GM18873 (cell line): ENCODE data around the gene MTA3.
"Not testable (repeated sequence)": the region's sequence is repeated elsewhere in the genome, so short reads cannot be mapped to it uniquely, and the experiment has no call there.

Experiments used
- ATAC-seq: cut with Tn5 transposase; IDR thresholded peaks from one replicate; pipeline ENCODE4 v1.9.1; 2021; ENCODE audit warnings: mild to moderate bottlenecking, moderate library complexity, moderate number of reproducible peaks; ENCODE audit not compliant: unreplicated experiment, low FRiP score

Gene MTA3

GRCh38 chr2:42568401-42569115 is at the start of gene MTA3:
Gene MTA3 (plus strand): TSS chr2:42568632. CDS start chr2:42568746, 114 bp downstream.
- no peak for ATAC-seq

GRCh38 chr2:42519624-42520023 is 48.8 kb upstream of the MTA3 start:
- no peak for ATAC-seq

GRCh38 chr2:42522035-42522434 is 46.4 kb upstream of the MTA3 start:
- no peak for ATAC-seq

GRCh38 chr2:42523341-42523740 is 45.1 kb upstream of the MTA3 start:
- ATAC-seq = no peak

GRCh38 chr2:42532397-42532796 is 36.0 kb upstream of the MTA3 start:
- ATAC-seq = no peak

- no peak for ATAC-seq
Observed at GRCh38 chr2:42537493-42537892, 30.9 kb upstream of the MTA3 start.

- ATAC-seq = no peak
Observed at GRCh38 chr2:42542871-42543270, 25.6 kb upstream of the MTA3 start.

GRCh38 chr2:42545023-42545721 is 23.3 kb upstream of the MTA3 start:
- ATAC-seq = no peak

- no peak for ATAC-seq
Observed at GRCh38 chr2:42545841-42546390, 22.5 kb upstream of the MTA3 start.

- ATAC-seq = no peak
Observed at GRCh38 chr2:42547014-42547413, 21.4 kb upstream of the MTA3 start.

GRCh38 chr2:42547446-42548295 is 20.8 kb upstream of the MTA3 start:
- no peak for ATAC-seq

- no peak for ATAC-seq
Observed at GRCh38 chr2:42550870-42551269, 17.6 kb upstream of the MTA3 start.

- no peak for ATAC-seq
Observed at GRCh38 chr2:42554392-42554791, 14.0 kb upstream of the MTA3 start.

- ATAC-seq = no peak
Observed at GRCh38 chr2:42556315-42556890, 12.0 kb upstream of the MTA3 start.

- ATAC-seq = no peak
Observed at GRCh38 chr2:42557306-42557705, 11.1 kb upstream of the MTA3 start.

GRCh38 chr2:42558827-42559226 is 9.6 kb upstream of the MTA3 start:
- ATAC-seq = no peak

- ATAC-seq = not testable (repeated sequence)
Observed at GRCh38 chr2:42560133-42560532, 8.3 kb upstream of the MTA3 start.

- ATAC-seq = no peak
Observed at GRCh38 chr2:42560899-42561298, 7.5 kb upstream of the MTA3 start.

GRCh38 chr2:42562474-42563144 is 5.8 kb upstream of the MTA3 start:
- ATAC-seq = no peak

- ATAC-seq = no peak
Observed at GRCh38 chr2:42566025-42566424, 2.4 kb upstream of the MTA3 start.
